Epithelial cell of esophagus (primary cell): ENCODE data around the gene PLXNA4.

Experiments
- DNase-seq: peaks from one replicate; pipeline ENCODE4 v3.0.0; 2010; ENCODE audit warnings: low read depth
- H3K4me3 ChIP-seq: 2 replicates; pipeline ENCODE4 v1.5.1; 2011; ENCODE audit warnings: mild to moderate bottlenecking, low read length, control low read depth
- TF ChIP-seq, protein P1 (sequence below): IDR thresholded peaks from 2 replicates; pipeline ENCODE4 v1.5.1; 2011; ENCODE audit warnings: low read depth, mild to moderate bottlenecking, low read length, control low read depth, inconsistent platforms; ENCODE audit not compliant: insufficient read depth; ENCODE audit errors: missing control alignments

PLXNA4 gene

DNA sequence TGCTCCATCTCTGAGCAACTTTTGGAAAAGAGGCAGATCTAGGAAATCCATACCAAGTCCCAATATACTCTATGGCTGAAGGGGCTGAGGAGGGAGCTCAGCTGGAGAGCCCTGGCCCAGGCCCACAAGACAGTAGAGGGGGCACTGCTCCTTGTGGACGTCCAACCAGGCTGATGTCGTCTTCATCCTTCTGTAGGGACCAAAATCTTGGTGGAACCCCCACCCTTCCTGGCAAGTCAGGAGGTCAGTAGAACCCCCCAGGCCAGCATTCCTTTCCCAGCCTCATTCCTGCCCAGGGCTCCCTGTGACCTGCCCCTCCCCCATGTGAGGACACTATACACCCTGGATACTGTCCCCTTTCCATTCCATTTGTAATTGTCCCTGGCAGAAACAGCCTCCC is 152.0 kb downstream of the PLXNA4 start:
- H3K4me3 ChIP-seq = no peak overlapping the region
- DNase-seq = no peak
- TF ChIP-seq, protein P1, sequence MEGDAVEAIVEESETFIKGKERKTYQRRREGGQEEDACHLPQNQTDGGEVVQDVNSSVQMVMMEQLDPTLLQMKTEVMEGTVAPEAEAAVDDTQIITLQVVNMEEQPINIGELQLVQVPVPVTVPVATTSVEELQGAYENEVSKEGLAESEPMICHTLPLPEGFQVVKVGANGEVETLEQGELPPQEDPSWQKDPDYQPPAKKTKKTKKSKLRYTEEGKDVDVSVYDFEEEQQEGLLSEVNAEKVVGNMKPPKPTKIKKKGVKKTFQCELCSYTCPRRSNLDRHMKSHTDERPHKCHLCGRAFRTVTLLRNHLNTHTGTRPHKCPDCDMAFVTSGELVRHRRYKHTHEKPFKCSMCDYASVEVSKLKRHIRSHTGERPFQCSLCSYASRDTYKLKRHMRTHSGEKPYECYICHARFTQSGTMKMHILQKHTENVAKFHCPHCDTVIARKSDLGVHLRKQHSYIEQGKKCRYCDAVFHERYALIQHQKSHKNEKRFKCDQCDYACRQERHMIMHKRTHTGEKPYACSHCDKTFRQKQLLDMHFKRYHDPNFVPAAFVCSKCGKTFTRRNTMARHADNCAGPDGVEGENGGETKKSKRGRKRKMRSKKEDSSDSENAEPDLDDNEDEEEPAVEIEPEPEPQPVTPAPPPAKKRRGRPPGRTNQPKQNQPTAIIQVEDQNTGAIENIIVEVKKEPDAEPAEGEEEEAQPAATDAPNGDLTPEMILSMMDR = no peak

DNA sequence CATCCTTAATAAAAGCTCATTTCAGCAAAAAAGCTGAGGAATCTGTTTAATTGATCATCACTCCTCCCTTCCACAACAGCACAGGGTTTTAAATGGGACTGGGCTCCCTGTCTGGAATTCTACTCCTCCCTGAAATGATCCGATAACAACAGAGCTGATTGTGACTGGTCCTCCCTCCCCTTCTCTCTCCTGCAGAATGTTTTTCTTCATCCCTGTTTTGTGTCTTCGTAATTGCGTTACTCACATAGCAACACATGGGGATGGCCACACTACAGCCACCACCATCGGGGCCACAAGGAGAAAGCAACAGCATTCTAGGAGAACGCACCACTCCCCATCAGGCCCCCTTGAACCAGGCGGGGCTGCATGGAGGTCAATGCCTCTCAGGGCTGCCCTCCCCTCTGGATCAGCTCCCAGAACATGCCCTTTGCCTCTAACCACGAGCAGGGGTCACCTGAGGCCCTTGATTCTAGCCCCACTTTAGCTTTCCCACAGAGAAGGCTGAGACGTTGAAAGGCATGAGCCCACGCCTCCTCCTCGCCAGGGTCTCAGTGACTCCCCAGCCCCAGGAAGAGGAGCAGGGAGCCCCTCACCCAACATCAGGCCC is 152.6 kb downstream of the PLXNA4 start:
- DNase-seq = no peak
- H3K4me3 ChIP-seq = no peak overlapping the region
- TF ChIP-seq, protein P1 = no peak

DNA sequence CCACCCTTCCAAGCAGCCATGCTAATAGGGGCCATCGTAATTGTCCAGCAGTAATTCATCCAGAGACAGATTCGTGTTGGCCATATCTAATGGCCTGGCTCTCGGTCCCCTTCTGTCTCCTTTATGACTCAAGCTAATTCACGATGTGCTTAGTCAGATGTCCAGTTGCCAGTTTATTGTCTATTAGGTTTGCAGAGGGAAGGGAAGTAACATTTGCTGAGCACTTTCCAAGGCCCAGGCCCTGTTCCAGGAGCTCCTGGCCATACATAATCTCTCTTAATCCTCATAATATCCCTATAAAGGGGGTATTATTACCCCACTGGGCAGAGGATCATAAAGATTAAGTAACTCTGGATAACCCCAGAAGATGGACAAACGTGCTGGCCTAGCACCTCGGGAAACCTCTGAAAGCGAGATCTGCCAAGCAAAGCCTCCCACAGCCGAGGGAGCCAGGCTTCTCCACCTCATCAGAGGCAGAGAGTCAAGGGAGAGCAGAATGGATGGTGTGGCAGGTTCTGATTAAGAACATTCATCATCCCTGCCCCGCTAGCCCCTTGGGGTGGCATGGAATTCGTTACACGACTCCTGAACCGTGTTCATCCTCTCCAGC is 153.7 kb downstream of the PLXNA4 start:
- H3K4me3 ChIP-seq = no peak overlapping the region
- DNase-seq = no peak
- TF ChIP-seq, protein P1 = no peak

DNA sequence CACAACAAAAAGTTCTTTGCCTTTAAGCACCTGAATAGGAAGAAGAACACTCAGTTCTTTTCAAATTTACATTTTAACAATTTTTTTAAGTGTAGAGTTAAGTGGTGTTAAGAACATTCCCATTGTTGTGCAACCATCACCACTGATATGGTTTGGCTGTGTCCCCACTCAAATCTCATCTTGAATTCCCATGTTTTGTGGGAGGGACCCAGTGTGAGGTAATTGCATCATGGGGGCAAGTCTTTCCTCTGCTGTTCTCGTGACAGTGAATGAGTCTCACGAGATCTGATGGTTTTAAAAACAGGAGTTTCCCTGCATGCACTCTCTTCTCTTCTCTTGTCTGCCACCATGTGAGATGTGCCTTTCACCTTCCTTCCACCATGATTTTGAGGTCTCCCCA is 155.7 kb downstream of the PLXNA4 start:
- no peak for DNase-seq

DNA sequence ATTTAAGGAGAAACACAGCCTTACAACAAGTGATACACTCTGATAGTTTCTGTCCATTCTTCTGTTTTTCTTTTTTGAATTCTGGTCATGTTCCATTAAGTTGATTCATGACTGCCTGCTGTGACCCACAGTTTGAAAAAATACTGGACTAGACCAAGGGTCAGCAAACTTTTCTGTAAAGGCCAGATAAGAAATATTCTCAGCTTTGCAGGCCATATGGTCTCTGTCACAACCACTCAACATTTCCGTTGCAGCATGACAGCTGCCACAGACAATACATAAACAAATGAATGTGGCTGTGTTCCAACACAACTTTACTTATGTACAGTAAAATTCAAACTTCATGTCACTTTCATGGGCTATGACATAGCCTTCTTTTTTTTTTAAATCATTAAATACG is 156.7 kb downstream of the PLXNA4 start:
- TF ChIP-seq, protein P1 = no peak
- no peak overlapping the region for H3K4me3 ChIP-seq
- no peak for DNase-seq

More for the DNA sequence above, 155.7 kb downstream of the PLXNA4 start:
- no peak overlapping the region for H3K4me3 ChIP-seq
- TF ChIP-seq, protein P1 = no peak

DNA sequence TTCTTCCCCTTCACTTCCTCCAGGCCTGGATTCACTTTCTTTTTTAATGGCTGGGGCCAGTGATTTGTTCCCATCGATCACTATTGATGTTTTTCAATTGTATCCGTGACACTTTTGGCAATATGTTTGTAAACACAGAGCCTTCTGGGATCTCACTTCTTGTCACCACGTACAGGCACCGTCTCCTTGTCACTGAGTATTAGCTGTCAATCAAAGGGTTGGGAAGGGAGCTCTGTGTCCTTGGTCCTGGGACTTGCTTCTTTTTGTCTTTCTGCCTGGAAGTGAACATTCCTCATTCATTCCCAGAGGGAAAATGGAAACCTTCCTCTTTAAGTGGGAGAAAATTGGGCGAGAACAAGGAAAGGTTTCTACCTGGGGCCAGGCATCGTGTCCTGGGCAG is 157.4 kb downstream of the PLXNA4 start:
- TF ChIP-seq, protein P1 = no peak
- H3K4me3 ChIP-seq = no peak overlapping the region
- DNase-seq = no peak
